Activated CD4-positive, alpha-beta T cell treated with anti-CD3 and anti-CD28 coated beads for 48 hours (primary cell): Measurements from ENCODE around the gene OR8U1.
"Not testable (repeated sequence)": the region's sequence is repeated elsewhere in the genome, so short reads cannot be mapped to it uniquely, and the experiment has no call there.

Experiments
- DNase-seq: peaks from one replicate; pipeline ENCODE4 v3.0.0-alpha.2; 2020

Gene OR8U1

GRCh38 chr11:56375324-56375723 is at the start of gene OR8U1:
Gene OR8U1, plus strand, starts transcription at chr11:56375624. Its CDS starts 0 bp downstream, at chr11:56375624.
- DNase-seq = no peak

GRCh38 chr11:56331861-56332491 is 43.4 kb upstream of the OR8U1 start:
- no peak for DNase-seq

DNA sequence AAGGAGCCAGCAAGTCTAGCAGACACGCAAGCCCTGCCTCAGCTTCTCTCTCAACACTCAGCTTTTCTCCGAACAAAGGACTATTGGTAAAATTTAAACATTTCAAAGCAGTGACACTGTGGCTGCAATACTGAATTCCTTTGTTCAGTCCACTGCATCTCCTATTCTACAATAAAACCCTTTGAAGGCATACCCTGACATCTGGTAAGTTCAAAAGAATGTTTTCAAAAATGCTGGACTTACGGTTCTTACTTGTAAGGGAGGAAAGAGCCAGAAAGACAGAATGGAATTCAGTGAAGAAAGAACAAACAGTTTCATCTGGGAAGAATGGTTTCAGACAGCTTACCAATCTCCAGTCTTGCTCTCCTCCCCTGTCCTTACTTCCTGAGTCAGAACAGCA is 42.3 kb upstream of the OR8U1 start:
- DNase-seq = no peak

GRCh38 chr11:56340289-56340688 is 35.1 kb upstream of the OR8U1 start:
- no peak for DNase-seq

- no peak for DNase-seq
These were observed 29.7 kb upstream of the OR8U1 start, which contains the start of gene OR8K1 for GRCh38 chr11:56345739-56346138. Gene OR8K1, plus strand, starts transcription at chr11:56346039. Its CDS starts 0 bp downstream, at chr11:56346039.

DNA sequence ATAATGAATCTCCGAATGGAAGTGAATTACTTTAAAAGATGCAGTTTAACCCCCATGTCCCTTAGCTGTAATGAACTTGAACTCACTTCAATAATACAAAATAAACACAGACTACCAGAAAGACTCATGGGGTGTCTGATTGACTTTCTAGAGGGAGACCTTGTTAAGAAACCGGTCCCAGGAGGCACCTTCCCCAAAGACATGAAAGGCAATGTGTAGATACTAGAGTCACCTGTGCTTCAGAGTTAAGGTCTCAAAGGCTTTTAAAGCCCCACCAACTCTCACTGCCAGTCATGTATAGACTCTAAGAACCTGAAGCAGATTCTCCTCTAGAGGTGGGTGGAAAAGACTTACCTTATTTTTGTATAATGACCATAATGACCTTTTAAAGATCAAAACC is 21.4 kb upstream of the OR8U1 start, which contains the start of gene OR8J1:
OR8J1 (plus strand) TSS at position 301 of the 400 bp plus-strand sequence. CDS start 5,956 bp downstream, outside the sequence.
- no peak for DNase-seq

GRCh38 chr11:56380120-56380519 is 4.7 kb downstream of the OR8U1 start:
- DNase-seq = no peak

DNA sequence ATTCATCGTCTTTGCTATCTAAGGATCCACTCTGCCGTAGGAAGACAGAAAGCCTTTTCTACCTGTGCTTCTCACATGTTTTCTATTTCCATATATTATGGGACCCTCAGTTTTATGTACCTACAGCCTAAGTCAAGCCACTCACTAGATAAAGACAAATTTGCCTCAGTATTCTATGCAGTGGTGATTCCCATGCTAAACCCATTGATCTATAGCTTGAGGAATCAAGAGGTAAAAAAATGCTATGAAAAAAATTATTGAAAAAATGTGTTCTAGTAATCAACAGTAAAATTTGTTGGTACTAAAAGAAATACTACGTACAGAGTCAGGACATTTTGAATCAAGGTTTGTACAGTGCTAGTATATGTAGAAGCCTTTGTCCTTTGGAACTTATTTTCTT is 19.0 kb downstream of the OR8U1 start:
- no peak for DNase-seq

- DNase-seq = no peak
These were observed 20.6 kb downstream of the OR8U1 start for GRCh38 chr11:56396047-56396446.

DNA sequence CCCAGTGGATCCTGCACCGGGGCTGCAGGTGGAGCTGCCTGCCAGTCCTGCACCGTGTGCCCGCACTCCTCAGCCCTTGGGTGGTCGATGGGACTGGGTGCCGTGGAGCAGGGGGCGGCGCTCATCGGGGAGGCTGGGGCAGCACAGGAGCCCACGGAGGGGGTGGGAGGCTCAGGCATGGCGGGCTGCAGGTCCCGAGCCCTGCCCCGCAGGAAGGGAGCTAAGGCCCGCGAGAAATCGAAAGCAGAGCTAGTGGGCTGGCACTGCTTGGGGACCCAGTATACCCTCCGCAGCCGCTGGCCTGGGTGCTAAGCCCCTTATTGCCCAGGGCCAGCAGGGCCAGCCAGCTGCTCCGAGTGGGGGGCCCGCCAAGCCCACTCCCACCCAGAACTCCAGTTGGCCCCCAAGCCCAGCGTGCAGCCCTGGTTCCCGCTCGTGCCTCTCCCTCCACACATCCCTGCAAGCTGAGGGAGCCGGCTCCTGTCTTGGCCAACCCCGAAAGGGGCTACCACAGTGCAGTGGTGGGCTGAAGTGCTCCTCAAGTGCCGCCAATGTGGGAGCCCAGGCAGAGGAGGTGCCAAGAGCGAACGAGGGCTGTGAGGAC is 26.5 kb downstream of the OR8U1 start:
- DNase-seq = not testable (repeated sequence)

- DNase-seq = no peak
These were observed 29.0 kb downstream of the OR8U1 start for GRCh38 chr11:56404393-56404792.

GRCh38 chr11:56410801-56411200 is 35.4 kb downstream of the OR8U1 start:
- DNase-seq = no peak

DNA sequence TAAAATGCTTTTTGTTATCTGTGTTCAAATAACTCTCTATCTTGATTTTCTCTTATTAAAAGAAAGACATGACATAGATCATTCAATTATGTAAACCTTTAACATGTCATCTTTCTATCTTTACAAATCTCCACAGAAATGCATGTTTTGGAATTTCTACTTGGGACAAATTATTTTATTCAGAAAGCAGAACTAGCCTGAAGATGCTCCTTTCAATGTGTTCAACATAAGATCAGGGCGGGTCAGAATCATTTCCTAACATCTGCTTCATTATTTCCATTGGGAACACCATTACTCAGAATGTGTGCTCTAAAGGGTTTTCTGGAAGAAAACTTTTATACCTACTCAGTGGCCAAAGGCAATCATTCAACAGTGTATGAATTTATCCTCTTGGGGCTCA is 37.0 kb downstream of the OR8U1 start, which contains the start of gene OR5AL1:
OR5AL1 (plus strand) TSS at position 301 of the 400 bp plus-strand sequence.
- no peak for DNase-seq
